PC-3 (cell line): Measurements from ENCODE around the gene LIN54.
"Not testable (repeated sequence)": the region's sequence is repeated elsewhere in the genome, so short reads cannot be mapped to it uniquely, and the experiment has no call there.

Source experiments
- EZH2 ChIP-seq: fragments of 300-600 bp; sonication (generic); IDR thresholded peaks from one replicate; pipeline ENCODE4 v1.6.1; 2017; ENCODE audit warnings: antibody characterized with exemption, mild to moderate bottlenecking, low read length; ENCODE audit not compliant: unreplicated experiment
- EZH2phosphoT487 ChIP-seq: fragments of 300-600 bp; sonication (generic); IDR thresholded peaks from 2 replicates; pipeline ENCODE4 v1.6.1; 2018; ENCODE audit warnings: mild to moderate bottlenecking, antibody characterized with exemption, low read length, borderline replicate concordance
- TF ChIP-seq, protein P1 (sequence below): fragments of 300-600 bp; sonication (generic); conservative IDR thresholded peaks from 2 replicates; pipeline ENCODE4 v1.5.1; 2017; ENCODE audit warnings: antibody characterized with exemption, low read depth, mild to moderate bottlenecking, low read length

DNA sequence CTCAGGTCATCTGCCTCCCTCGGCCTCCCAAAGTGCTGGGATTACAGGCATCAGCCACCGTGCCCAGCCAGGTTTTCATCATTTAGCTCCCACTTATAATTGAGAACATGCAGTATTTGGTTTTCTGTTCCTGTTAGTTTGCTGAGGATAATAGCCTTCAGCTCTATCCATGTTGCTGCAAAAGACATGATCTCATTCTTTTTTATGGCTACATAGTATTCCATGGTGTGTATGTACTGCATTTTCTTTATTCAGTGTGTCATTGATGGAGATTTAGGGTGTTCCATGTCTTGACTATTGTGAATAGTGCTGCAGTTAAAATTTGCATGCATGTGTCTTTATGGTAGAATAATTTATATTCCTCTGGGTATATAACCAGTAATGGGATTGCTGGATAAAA is 96.7 kb downstream of the LIN54 start:
- TF ChIP-seq, protein P1, sequence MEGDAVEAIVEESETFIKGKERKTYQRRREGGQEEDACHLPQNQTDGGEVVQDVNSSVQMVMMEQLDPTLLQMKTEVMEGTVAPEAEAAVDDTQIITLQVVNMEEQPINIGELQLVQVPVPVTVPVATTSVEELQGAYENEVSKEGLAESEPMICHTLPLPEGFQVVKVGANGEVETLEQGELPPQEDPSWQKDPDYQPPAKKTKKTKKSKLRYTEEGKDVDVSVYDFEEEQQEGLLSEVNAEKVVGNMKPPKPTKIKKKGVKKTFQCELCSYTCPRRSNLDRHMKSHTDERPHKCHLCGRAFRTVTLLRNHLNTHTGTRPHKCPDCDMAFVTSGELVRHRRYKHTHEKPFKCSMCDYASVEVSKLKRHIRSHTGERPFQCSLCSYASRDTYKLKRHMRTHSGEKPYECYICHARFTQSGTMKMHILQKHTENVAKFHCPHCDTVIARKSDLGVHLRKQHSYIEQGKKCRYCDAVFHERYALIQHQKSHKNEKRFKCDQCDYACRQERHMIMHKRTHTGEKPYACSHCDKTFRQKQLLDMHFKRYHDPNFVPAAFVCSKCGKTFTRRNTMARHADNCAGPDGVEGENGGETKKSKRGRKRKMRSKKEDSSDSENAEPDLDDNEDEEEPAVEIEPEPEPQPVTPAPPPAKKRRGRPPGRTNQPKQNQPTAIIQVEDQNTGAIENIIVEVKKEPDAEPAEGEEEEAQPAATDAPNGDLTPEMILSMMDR: not testable (repeated sequence)
- not testable (repeated sequence) for TF ChIP-seq EZH2phosphoT487, EZH2
